Endodermal cell (in vitro differentiated cells): ENCODE data around the gene KLHL35. TPM values are rescaled to one million over a fixed set of nuclear protein-coding genes. Genes with fewer than 3 reads are reported as not detected.

Source experiments
- DNase-seq: peaks from one replicate; pipeline ENCODE4 v3.0.0-alpha.2; 2017
- H3K27ac ChIP-seq: 2 replicates; pipeline ENCODE4 v1.5.1; 2013; ENCODE audit warnings: mild to moderate bottlenecking, low read depth, low read length, moderate library complexity
- H3K27me3 ChIP-seq: 2 replicates; pipeline ENCODE4 v1.6.1; 2013; ENCODE audit warnings: mild to moderate bottlenecking, low read length, moderate library complexity; ENCODE audit not compliant: insufficient read depth, control insufficient read depth, poor library complexity, severe bottlenecking
- H3K36me3 ChIP-seq: 2 replicates; pipeline ENCODE4 v1.7.0; 2013; ENCODE audit warnings: mild to moderate bottlenecking, low read length, moderate library complexity; ENCODE audit not compliant: control insufficient read depth, insufficient read depth
- H3K4me1 ChIP-seq: one replicate; pipeline ENCODE4 v1.7.0; 2013; ENCODE audit warnings: low read length; ENCODE audit not compliant: control insufficient read depth, insufficient read depth
- H3K4me3 ChIP-seq: 2 replicates; pipeline ENCODE4 v1.5.1; 2013; ENCODE audit warnings: mild to moderate bottlenecking, low read length, moderate library complexity
- H3K9ac ChIP-seq: 2 replicates; pipeline ENCODE4 v1.6.1; 2013; ENCODE audit warnings: mild to moderate bottlenecking, low read length, moderate library complexity; ENCODE audit not compliant: poor library complexity, severe bottlenecking; ENCODE audit errors: extremely low read depth
- H3K9me3 ChIP-seq: 2 replicates; pipeline ENCODE4 v1.6.1; 2013; ENCODE audit warnings: mild to moderate bottlenecking, low read length, moderate library complexity; ENCODE audit not compliant: control insufficient read depth
- H3K27ac Mint-ChIP-seq: 2 replicates; pipeline ENCODE4 v1.8.0; 2020; ENCODE audit warnings: mixed read lengths
- H3K27me3 Mint-ChIP-seq: 2 replicates; pipeline ENCODE4 v1.8.0; 2021; ENCODE audit warnings: mild to moderate bottlenecking, mixed read lengths; ENCODE audit not compliant: insufficient read depth
- H3K36me3 Mint-ChIP-seq: 2 replicates; pipeline ENCODE4 v1.8.0; 2020; ENCODE audit warnings: low read depth, mixed read lengths
- H3K4me1 Mint-ChIP-seq: 2 replicates; pipeline ENCODE4 v1.8.0; 2020; ENCODE audit warnings: mixed read lengths
- H3K4me3 Mint-ChIP-seq: 2 replicates; pipeline ENCODE4 v1.8.0; 2020; ENCODE audit warnings: mild to moderate bottlenecking, moderate library complexity, mixed read lengths
- H3K9me3 Mint-ChIP-seq: 2 replicates; pipeline ENCODE4 v1.8.0; 2020; ENCODE audit warnings: mild to moderate bottlenecking, mixed read lengths
- CTCF ChIP-seq: fragments of 200-600 bp; sonication (generic); conservative IDR thresholded peaks from 2 replicates; pipeline ENCODE4 v1.5.0; 2021; ENCODE audit warnings: antibody characterized with exemption, mild to moderate bottlenecking
- whole genome bisulfite sequencing, 2 experiments: methylation state at CpG; one replicate each; pipeline versions ENCODE4 v1.1.5 to v1.1.7; 2013; ENCODE audit warnings: missing lambda C conversion rate in 2 of 2, mixed read lengths in 1 of 2; ENCODE audit not compliant: insufficient coverage in 1 of 2, insufficient read length in 1 of 2; 5-methylcytosine and 5-hydroxymethylcytosine counted together
- total RNA-seq, 2 donors: library from RNA; stranded (reverse); fragmentation: NEBNext Ultra II Directional in 1 of 2; extraction: Animal tissue kit (Norgen Biotek cat#: 25700) in 1 of 2; gene quantifications; 2 replicates in 1 of 2; 3 replicates in 1 of 2; pipeline ENCODE4 v1.2.1, GENCODE V29; 2021

KLHL35 gene
- total RNA-seq, 2 donors from 2014 or later = 0.48 TPM; not detected in 1

GRCh38 chr11:75477614-75477935 lies 44.6 kb upstream of the KLHL35 start:
- Mint-ChIP-seq H3K4me1 (peaks cover 22% of the 10 kb centered on the region), H3K27ac (no peak overlapping the region), H3K36me3 (no peaks in the 10 kb centered on the region), H3K27me3 (no peaks in the 10 kb centered on the region), H3K4me3 (no peak overlapping the region), H3K9me3 (no peaks in the 10 kb centered on the region)
- 90 to 96% methylated on average over 7 to 12 of the region's 12 CpGs for WGBS, 2 experiments
- Histone ChIP-seq H3K4me1 (peaks cover 20% of the 10 kb centered on the region), H3K9ac (no peak overlapping the region), H3K4me3 (no peak overlapping the region), H3K36me3 (no peaks in the 10 kb centered on the region), H3K27ac (no peak overlapping the region), H3K27me3 (no peaks in the 10 kb centered on the region), H3K9me3 (no peaks in the 10 kb centered on the region)
- no peak for TF ChIP-seq CTCF
- DNase-seq = no peak

GRCh38 chr11:75476739-75477613 lies 44.0 kb upstream of the KLHL35 start:
- Histone ChIP-seq H3K36me3 (no peaks in the 10 kb centered on the region), H3K9ac (peak overlapping the region; percentile 41), H3K4me3 (no peak overlapping the region), H3K27me3 (no peaks in the 10 kb centered on the region), H3K4me1 (peaks cover 20% of the 10 kb centered on the region), H3K27ac (no peak overlapping the region), H3K9me3 (no peaks in the 10 kb centered on the region)
- WGBS, 2 experiments = 80 to 89% methylated on average over 6 to 7 of the region's 10 CpGs
- H3K27me3 Mint-ChIP-seq = no peaks in the 10 kb centered on the region
- H3K9me3 Mint-ChIP-seq = no peaks in the 10 kb centered on the region
- H3K4me1 Mint-ChIP-seq = peaks cover 22% of the 10 kb centered on the region
- no peaks in the 10 kb centered on the region for H3K36me3 Mint-ChIP-seq
- no peak for DNase-seq
- no peak for TF ChIP-seq CTCF
- H3K4me3 Mint-ChIP-seq = no peak overlapping the region
- H3K27ac Mint-ChIP-seq = peak overlapping the region; percentile 52

GRCh38 chr11:75475767-75476650 lies 43.0 kb upstream of the KLHL35 start:
- 87 to 95% methylated on average over 6 to 9 of the region's 9 CpGs for WGBS, 2 experiments
- peak overlapping the region; percentile 18 for H3K4me3 Mint-ChIP-seq
- Histone ChIP-seq H3K36me3 (no peaks in the 10 kb centered on the region), H3K4me1 (peaks cover 21% of the 10 kb centered on the region), H3K4me3 (no peak overlapping the region), H3K9me3 (no peaks in the 10 kb centered on the region), H3K27ac (no peak overlapping the region), H3K27me3 (no peaks in the 10 kb centered on the region), H3K9ac (peak overlapping the region; percentile 41)
- TF ChIP-seq CTCF = no peak
- H3K9me3 Mint-ChIP-seq = no peaks in the 10 kb centered on the region
- H3K27ac Mint-ChIP-seq = peak overlapping the region; percentile 72
- H3K36me3 Mint-ChIP-seq = no peaks in the 10 kb centered on the region
- peaks cover 25% of the 10 kb centered on the region for H3K4me1 Mint-ChIP-seq
- no peaks in the 10 kb centered on the region for H3K27me3 Mint-ChIP-seq
- no peak for DNase-seq
